ENCODE results near the gene SLC35D1.
"Not testable (repeated sequence)": the region's sequence is repeated elsewhere in the genome, so short reads cannot be mapped to it uniquely, and the experiment has no call there.

SLC35D1 gene

DNA sequence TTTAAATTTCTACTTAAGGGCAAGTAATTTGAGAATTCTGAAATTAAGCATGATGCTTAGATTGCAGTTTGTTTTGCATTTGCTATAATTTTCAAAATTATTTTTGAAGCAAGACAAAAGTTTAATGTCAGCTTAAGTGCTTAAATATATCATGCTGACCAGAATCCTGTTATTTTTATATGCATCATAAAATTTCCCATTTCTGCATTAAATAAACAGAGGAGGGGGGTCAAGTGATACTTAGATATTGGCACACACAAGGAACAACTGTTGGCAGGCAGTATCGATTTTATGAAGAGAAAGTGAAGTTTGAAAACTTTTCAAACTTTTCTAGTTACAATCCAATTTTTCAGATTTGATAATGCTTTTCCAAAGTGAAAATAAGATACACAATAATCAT lies 68.1 kb downstream of the SLC35D1 start:
- DNase-seq (ENCODE audit: low spot score) = no peak

DNA sequence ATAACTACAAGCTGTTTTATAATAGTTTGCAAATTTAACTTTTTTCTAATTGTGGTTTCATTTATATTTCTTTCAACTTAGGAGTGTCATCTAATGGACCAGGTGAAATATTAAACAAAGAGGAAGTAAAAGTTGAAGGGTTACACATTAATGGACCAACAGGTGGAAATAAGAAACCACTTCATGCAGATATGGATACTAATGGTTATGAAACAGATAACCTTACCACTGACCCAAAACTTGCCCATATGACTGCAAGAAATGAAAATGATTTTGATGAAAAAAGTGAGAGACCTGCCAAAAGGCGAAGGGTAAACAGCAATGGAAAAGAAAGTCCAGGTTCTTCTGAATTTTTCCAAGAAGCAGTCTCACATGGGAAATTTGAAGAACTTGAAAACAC lies 69.5 kb downstream of the SLC35D1 start:
- DNase-seq (ENCODE audit: low spot score) = no peak

- DNase-seq (ENCODE audit: low spot score) = no peak
These were observed 71.2 kb downstream of the SLC35D1 start for GRCh38 chr1:66982561-66983260.

GRCh38 chr1:66981679-66982078 lies 72.3 kb downstream of the SLC35D1 start:
- DNase-seq (ENCODE audit: low spot score) = peak; percentile 60

- DNase-seq (ENCODE audit: low spot score) = no peak
These were observed 73.1 kb downstream of the SLC35D1 start for GRCh38 chr1:66980745-66981367.

DNA sequence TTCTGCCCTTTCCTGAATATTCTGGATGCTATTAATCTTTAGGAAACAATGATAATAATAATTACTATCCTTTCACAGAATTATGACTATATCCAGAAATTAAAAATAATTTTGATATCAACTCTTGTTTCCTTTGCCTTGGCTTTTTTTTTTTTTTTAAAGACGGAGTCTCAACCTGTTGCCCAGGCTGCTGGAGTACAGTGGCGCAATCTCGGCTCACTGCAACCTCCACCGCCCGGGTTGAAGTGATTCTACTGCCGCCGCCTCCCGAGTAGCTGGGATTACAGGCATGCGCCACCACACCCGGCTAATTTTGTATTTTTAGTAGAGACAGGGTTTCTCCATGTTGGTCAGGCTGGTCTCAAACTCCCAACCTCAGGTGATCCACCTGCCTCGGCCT lies 74.3 kb downstream of the SLC35D1 start:
- not testable (repeated sequence) for DNase-seq (ENCODE audit: low spot score)

DNA sequence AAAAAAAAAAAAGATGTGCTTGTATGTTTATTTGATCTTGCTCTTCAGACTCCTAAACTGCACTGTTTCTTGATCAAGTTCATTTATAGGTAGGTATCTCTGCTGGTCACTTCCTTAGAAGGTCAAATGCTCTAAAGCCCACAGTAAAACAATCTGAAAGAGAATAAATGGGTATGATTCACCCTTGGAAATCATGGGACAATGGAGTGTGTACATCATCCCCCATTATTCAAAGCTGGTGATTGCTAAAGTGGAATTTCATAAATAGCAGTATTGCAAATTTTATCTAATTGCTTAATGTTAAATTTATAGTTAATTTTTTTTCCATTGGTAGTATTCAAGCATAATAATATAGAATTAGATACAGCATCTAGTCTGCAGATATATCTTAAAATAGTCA lies 75.7 kb downstream of the SLC35D1 start:
- DNase-seq (ENCODE audit: low spot score) = no peak

GRCh38 chr1:66968574-66968973 lies 85.4 kb downstream of the SLC35D1 start:
- DNase-seq (ENCODE audit: low spot score) = no peak

GRCh38 chr1:66966188-66966873 lies 87.6 kb downstream of the SLC35D1 start:
- not testable (repeated sequence) for DNase-seq (ENCODE audit: low spot score)

- DNase-seq (ENCODE audit: low spot score) = no peak
These were observed 96.0 kb downstream of the SLC35D1 start for GRCh38 chr1:66957938-66958337.

- no peak for DNase-seq (ENCODE audit: low spot score)
These were observed 99.7 kb downstream of the SLC35D1 start for GRCh38 chr1:66954208-66954607.

DNA sequence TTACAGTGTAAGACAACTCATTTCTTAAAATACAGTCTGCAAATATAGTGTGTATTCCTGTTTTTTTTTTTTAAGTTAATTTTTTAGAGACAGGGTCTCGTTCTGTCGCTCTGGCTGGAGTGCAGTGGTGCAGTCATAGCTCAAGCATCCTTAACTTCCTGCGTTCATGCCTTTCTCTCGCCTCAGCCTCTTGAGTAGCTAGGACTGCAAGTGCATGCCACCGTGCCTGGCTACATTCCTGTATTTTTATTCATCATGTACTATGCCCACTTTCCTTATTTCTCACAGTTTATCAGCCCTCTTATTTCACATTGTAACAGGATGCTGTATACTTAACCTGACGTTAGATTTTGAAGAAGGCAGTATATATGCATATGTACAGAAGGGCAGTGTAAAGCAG lies 102.4 kb downstream of the SLC35D1 start:
- no peak for DNase-seq (ENCODE audit: low spot score)

All from CD4-positive, alpha-beta T cell treated with Interleukin-15 for 4 hours (primary cell).